DND-41 (cell line): ENCODE results near the gene CNNM3.

Experiments used
- ATAC-seq: fragments of 200-7000 bp; cut with Tn5 transposase; 3 replicates; pipeline ENCODE4 v1.9.1; 2021; ENCODE audit warnings: low read depth; ENCODE audit not compliant: insufficient read depth
- DNase-seq: peaks from one replicate; pipeline ENCODE4 v3.0.0-alpha.2; 2020
- H2AFZ ChIP-seq: 2 replicates; pipeline ENCODE4 v1.6.0; 2012; ENCODE audit warnings: low read depth, low read length
- H3K27ac ChIP-seq: 2 replicates; pipeline ENCODE4 v1.5.1; 2012; ENCODE audit warnings: low read length, inconsistent platforms
- H3K27me3 ChIP-seq: fragments of 200-600 bp; sonication (generic); 2 replicates; pipeline ENCODE4 v1.6.0; 2012; ENCODE audit warnings: low read length, mild to moderate bottlenecking, inconsistent platforms; ENCODE audit not compliant: insufficient read depth, poor library complexity
- H3K36me3 ChIP-seq: 2 replicates; pipeline ENCODE4 v1.5.1; 2012; ENCODE audit warnings: low read length, inconsistent platforms; ENCODE audit not compliant: insufficient read depth
- H3K4me1 ChIP-seq: 2 replicates; pipeline ENCODE4 v1.5.1; 2012; ENCODE audit warnings: mild to moderate bottlenecking, low read length; ENCODE audit not compliant: insufficient read depth
- H3K4me2 ChIP-seq: 2 replicates; pipeline ENCODE4 v1.6.0; 2012; ENCODE audit warnings: mild to moderate bottlenecking, moderate library complexity, low read length, inconsistent platforms; ENCODE audit not compliant: insufficient read depth
- H3K4me3 ChIP-seq, 2 experiments: fragments of 200-600 bp in 1 of 2; shearing (Covaris generic) in 1 of 2; 2 replicates each; pipeline ENCODE4 v1.5.1; 2012 to 2016; ENCODE audit warnings: inconsistent platforms in 2 of 2, low read length in 2 of 2, mild to moderate bottlenecking in 2 of 2, low read depth in 1 of 2, moderate library complexity in 1 of 2
- H3K79me2 ChIP-seq: 2 replicates; pipeline ENCODE4 v1.6.0; 2012; ENCODE audit warnings: low read length, inconsistent platforms; ENCODE audit not compliant: insufficient read depth
- H3K9ac ChIP-seq: 2 replicates; pipeline ENCODE4 v1.6.0; 2012; ENCODE audit warnings: low read depth, mild to moderate bottlenecking, inconsistent platforms, low read length, moderate library complexity
- H3K9me3 ChIP-seq: 2 replicates; pipeline ENCODE4 v1.5.1; 2012; ENCODE audit warnings: low read length, moderate library complexity, mild to moderate bottlenecking, inconsistent platforms; ENCODE audit not compliant: insufficient read depth, severe bottlenecking
- H4K20me1 ChIP-seq: 2 replicates; pipeline ENCODE4 v1.6.0; 2012; ENCODE audit warnings: low read length; ENCODE audit not compliant: insufficient read depth
- EZH2 ChIP-seq: IDR thresholded peaks from 3 replicates; pipeline ENCODE4 v1.6.1; 2012; ENCODE audit warnings: borderline replicate concordance, low read depth, mild to moderate bottlenecking, moderate library complexity, low read length, inconsistent platforms; ENCODE audit not compliant: severe bottlenecking
- TF ChIP-seq, protein P1 (sequence below): IDR thresholded peaks from 2 replicates; pipeline ENCODE4 v1.5.1; 2012; ENCODE audit warnings: borderline replicate concordance, low read length, moderate library complexity, mild to moderate bottlenecking; ENCODE audit not compliant: poor library complexity, severe bottlenecking; ENCODE audit errors: extremely low read depth

Gene CNNM3

DNA sequence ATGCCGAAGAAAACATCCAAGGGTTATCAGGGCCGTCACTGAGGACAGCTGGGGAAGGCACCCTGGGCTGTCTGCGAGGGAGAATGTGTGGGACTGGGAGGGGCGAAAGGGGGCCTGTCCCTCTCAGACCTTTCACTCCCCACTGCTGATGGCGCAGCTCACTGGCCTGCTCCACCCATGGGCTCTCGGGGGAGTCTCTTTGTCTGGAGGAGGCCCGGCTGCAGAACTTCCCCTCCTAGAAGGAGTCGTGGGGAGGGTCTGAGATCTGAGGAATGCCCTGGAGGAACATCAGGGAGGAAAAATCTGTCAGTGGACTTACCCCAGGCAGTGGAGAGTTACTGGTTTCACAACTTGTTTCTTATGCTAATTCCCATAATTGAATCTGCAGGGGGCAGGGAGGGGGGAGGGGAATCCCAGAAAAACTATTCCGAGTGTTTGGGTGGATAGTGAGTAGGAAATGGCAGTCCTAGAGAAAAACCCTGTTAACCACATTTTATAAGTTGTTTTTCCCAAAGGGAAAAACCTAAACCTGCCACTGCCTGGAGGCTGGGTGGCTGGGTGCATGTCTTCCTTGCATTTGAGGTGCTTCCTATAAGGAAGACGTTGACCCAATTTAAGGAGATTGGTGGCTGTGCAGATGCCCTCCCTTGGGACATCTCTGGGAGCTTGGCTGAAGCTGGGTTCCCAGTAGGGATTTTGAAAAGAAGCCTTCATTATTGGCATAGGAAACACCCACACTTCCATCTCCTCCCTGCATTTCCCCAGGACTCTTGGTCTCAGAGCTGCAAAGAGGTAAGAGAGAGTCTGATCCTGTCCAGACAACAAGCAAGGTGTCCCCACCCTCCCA lies 65.5 kb downstream of the CNNM3 start:
- Histone ChIP-seq H3K79me2 (no peaks in the 10 kb centered on the region), H3K4me2 (no peak overlapping the region), H4K20me1 (no peaks in the 10 kb centered on the region), H3K27me3 (peaks cover 22% of the 10 kb centered on the region), H3K9me3 (no peaks in the 10 kb centered on the region), H3K36me3 (no peaks in the 10 kb centered on the region), H3K9ac (no peak overlapping the region), H3K27ac (no peak overlapping the region), H2AFZ (no peak overlapping the region), H3K4me3 (no peak overlapping the region), H3K4me1 (no peaks in the 10 kb centered on the region)
- no peak for DNase-seq
- ATAC-seq, result no peak
- TF ChIP-seq, protein P1, sequence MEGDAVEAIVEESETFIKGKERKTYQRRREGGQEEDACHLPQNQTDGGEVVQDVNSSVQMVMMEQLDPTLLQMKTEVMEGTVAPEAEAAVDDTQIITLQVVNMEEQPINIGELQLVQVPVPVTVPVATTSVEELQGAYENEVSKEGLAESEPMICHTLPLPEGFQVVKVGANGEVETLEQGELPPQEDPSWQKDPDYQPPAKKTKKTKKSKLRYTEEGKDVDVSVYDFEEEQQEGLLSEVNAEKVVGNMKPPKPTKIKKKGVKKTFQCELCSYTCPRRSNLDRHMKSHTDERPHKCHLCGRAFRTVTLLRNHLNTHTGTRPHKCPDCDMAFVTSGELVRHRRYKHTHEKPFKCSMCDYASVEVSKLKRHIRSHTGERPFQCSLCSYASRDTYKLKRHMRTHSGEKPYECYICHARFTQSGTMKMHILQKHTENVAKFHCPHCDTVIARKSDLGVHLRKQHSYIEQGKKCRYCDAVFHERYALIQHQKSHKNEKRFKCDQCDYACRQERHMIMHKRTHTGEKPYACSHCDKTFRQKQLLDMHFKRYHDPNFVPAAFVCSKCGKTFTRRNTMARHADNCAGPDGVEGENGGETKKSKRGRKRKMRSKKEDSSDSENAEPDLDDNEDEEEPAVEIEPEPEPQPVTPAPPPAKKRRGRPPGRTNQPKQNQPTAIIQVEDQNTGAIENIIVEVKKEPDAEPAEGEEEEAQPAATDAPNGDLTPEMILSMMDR, result no peak
- no peak for TF ChIP-seq EZH2

DNA sequence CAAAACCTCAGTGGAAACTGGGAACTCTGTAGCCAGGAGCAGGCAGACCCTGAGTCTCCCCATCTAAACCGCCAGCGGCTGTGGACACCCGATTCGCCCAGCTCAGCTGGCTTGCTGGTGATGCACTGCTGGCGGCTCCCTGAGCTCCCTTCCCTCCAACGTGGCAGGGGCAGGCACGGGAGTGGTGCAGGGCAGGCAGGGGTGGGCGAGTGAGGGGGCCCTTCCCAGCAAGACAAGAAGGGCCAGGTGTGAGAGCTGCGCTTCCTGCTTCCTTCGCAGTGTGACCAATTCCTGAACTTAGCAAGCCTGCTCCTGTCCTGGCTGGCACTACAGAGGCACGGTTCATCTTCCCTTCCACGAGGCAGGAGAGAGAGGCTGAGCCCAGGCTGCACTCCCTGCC lies 66.2 kb downstream of the CNNM3 start:
- no peak for TF ChIP-seq EZH2
- TF ChIP-seq, protein P1, result no peak
- Histone ChIP-seq H3K4me1 (no peaks in the 10 kb centered on the region), H3K79me2 (no peaks in the 10 kb centered on the region), H3K9me3 (no peaks in the 10 kb centered on the region), H3K9ac (no peak overlapping the region), H3K27me3 (peaks cover 22% of the 10 kb centered on the region), H3K4me3 (no peak overlapping the region), H4K20me1 (no peaks in the 10 kb centered on the region), H3K27ac (no peak overlapping the region), H3K36me3 (no peaks in the 10 kb centered on the region), H3K4me2 (no peak overlapping the region), H2AFZ (no peak overlapping the region)
- DNase-seq (no peak), ATAC-seq (peak; percentile 34; the same call in 1 of the 3 replicates)

DNA sequence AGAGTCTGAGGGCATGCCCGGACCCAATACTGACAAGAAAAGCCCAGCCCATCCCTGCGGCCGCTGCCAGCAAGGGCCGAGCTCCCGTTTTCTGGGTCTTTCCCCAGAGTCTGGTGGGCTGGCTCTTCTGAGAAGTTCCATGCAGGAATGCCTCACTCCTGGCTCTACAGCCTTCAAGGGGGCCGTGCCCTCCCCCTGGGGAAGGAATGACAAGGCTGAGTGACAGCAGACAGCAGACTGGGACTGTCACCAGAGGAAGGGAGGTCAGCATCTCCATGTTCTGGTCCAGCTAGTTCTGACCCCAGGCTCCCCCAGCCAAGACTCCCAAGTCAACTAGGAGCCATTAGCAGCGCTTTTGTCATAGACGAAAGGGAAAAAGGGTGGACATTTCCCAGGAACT lies 66.8 kb downstream of the CNNM3 start:
- no peak for ATAC-seq

More for the DNA sequence above, 66.8 kb downstream of the CNNM3 start:
- TF ChIP-seq, protein P1, result no peak
- TF ChIP-seq EZH2, result no peak
- Histone ChIP-seq H4K20me1 (no peaks in the 10 kb centered on the region), H3K36me3 (no peaks in the 10 kb centered on the region), H3K9ac (no peak overlapping the region), H3K27me3 (peaks cover 22% of the 10 kb centered on the region), H3K4me2 (no peak overlapping the region), H2AFZ (no peak overlapping the region), H3K4me3 (no peak overlapping the region), H3K9me3 (no peaks in the 10 kb centered on the region), H3K79me2 (no peaks in the 10 kb centered on the region), H3K4me1 (no peaks in the 10 kb centered on the region), H3K27ac (no peak overlapping the region)
- no peak for DNase-seq
